T-helper 2 cell (primary cell): Measurements from ENCODE around the gene ELMO1.
"Not testable (repeated sequence)": the region's sequence is repeated elsewhere in the genome, so short reads cannot be mapped to it uniquely, and the experiment has no call there.

ENCODE experiments used
- DNase-seq, 5 experiments: peaks; one replicate each; pipeline versions ENCODE4 v3.0.0 to v3.0.0-alpha.2; 2012 to 2022

ELMO1 gene

DNA sequence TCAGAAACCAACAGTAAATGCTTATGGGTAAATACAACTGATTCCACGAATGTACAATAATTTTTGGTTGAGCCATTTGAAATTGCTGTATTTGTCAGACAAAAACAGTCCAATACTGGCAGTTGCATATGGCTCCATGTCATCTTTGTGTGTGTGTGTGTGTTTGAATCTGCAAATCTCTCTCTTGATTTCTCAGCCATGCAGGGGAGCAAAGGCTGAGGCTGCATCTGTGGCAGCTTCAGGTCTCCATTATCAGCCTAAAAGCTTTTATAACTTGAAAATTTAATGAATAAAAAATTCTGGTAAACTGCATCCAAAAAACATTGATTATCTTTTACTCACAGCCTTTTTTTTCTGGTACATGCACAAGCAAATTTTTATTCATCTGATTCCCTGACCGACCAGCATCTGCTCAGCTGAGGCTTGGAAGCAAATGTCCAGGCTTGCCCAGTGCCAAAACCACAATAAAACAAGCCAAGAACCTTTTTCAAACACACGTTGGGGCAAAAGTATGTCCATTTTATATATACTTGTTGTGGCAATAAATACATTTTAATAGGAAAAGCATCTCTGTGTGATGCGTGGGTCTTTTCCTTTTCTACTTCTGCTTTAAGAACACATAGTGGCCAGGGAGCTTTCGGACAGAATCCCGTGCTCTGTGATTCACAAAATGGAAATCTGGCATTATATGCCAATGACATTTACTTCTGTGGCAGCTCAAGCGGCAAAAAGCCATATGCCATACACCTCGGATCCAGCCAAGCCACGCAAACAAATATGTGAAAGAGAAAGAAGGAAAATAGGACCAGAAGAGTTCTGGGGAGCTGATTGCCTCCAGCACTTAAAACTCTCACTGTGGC, 448.8 kb downstream of the ELMO1 start:
- no peak for DNase-seq

DNA sequence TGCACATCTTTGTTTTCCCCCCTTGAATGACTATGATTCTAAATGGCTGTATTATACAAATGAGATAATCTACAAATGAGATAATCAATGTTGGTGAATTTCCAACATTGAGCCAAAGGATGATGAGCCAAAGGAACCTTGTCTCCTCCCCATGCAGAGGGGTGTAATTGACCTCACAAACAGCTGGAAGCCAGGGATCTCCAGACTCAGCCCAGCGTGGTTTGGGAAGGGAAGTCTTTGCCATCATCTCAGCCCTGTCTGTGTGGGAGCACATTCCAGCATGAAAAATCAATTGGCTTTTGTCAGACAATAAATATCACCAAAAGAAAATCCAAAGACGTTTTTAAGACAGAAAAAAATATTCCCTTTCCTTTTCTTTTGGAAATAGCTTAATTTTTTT, 452.9 kb downstream of the ELMO1 start:
- no peak for DNase-seq

DNA sequence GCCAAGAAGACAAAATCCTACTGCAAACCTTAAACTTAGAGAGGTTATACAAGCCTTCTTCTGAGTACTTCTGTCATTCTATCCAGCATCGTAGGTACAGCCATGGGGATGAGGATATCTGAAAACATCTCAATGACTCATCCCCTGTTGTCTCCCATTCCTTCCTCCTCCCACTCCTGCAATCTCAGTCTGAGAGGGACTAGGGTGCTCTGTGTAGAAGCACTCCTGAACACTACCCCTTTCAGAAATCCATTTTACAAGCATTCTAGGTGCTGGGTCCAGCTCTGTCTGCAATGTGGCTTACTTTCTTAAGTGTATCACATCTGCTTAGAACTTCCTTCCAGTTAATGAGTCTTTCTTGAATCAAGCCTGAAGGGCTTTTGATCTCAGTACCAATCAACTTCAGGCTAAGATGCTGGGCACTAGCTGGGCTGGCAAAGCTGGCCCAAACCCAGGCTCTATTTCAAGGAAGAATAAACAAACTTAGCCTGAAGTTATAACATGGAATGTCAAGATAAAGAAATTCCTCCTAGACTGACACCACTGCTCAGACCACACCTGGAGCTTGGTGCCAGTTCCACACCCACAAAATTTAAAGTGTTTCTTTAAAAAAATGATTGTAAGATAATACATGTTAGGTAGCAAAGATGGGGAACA, 454.1 kb downstream of the ELMO1 start:
- no peak for DNase-seq

DNA sequence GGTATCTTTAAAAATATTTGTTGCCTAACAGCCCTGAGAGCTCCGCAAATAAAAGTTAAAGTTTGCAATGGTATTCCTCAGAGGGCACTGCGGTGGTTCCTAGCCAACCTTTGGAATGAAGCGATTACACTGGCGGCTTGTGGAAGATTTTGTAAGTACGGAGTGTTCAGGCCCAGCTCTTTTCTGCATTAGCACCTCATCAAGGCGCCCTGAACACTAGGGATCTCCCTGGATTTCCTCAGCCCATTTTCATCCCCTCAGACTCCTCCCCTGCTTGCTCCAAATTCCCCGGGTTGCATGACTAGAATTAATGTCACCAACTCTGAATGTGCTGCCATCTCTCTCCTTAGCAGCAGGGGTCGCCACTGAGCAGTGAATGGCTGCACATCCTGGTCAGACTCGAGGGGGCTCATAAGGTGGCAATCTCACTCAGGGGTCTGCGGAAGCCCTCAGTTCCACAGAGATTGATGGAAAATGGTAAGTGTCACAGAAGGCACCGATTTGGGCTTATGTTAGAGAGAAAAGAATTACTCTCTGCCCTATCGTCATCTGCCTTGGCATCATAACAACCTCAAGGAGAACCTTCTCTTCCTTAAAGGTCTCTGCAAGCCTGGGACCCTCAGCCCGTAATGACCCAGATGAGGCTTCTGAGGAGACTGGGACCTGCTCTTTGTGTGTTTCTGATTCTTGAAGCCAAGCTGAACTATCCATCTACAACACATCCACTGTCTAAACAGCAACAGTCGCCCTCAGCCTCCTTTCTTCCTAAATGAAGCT, 461.5 kb downstream of the ELMO1 start:
- DNase-seq = peak; percentile 19 to 46 (median 35)

DNA sequence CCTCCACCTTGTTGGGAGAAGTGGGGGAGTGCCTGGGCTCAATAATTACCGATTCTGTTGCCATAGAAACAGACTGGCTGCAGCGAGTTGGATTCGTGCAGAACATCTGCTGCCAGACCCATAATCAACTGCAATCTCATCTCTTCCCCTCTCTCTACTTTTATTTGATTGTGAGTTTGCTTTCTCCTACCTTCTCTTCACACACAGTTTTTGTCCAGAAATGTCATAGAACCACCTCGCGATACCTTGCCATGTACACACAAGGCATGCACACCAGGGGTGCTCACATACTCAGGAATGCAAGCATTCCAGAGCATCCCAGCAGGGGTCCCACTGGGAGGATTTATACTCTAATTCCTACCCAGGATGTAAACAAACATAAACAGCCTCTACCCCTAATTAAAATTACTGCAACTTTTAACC, 462.1 kb downstream of the ELMO1 start:
- no peak for DNase-seq

DNA sequence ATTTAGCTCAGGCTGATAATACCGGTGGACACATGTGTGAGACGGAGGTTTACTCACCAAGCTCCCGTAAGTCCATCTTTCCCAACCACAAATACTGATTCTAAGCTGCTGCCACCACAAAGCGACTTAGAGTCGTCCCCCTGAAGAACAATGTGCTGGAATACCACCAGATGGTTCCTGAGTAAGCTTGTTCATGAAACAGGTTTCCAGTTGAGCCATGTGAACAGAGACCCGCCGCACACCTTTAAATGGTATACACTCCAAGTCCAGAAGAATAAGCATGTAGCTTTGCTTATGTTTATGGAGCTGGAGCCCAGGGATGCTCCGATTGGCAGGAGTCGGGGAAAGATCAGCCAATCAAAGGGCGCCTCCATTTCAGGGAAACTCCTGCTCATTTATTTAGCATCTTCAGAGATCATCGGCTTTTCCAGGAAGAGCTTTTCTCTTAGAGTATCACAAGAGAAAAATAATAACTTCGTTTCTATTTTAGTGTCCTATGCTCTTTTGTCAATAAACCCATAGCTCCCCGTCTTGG, 462.7 kb downstream of the ELMO1 start:
- no peak for DNase-seq

DNA sequence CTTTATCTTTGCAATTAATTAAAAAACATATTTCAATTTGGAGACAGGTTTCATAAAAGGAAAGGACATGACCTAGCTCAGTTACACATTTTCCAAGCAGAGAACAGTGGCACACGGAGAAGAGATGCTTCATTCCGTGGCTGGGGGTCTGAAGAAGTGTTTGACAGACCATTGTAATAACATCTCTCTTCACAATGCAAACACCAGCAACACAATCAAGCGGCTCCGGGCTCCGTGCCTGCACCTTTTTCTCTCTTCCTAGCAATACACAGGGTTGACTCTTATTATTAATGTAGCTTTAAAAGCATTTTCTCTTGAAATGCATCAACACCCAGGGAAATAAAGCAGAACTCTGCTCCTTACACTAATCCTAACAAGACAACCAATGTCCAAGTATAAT, 463.3 kb downstream of the ELMO1 start:
- DNase-seq = no peak

DNA sequence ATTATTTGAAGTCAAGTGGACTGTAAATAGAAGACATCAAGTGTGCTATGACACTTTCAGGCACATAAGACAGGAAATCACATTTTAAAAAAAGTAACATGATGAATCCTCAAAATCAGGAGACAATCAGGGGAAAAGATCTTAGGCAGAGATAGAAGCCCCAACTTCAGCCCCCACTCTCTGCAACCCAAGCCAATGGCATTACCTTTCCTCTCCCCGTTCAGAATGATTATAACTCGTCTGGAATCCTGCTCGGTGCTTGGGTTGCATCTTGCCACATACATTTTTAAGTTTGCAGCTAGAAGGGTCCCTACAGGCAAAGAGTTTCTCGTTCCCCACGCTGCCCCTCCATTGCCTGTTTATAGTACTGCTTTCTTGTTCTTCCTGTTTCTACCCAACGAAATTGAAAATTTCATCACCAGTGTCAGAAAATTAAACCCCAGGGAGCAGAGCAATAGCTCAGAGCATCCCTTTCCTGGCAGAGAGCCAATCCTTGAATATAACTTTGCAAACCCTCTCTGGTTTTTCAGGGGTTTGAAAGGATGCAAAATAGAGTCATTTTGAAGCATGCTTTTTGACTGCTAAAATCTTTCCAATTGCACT, 463.9 kb downstream of the ELMO1 start:
- DNase-seq = no peak

DNA sequence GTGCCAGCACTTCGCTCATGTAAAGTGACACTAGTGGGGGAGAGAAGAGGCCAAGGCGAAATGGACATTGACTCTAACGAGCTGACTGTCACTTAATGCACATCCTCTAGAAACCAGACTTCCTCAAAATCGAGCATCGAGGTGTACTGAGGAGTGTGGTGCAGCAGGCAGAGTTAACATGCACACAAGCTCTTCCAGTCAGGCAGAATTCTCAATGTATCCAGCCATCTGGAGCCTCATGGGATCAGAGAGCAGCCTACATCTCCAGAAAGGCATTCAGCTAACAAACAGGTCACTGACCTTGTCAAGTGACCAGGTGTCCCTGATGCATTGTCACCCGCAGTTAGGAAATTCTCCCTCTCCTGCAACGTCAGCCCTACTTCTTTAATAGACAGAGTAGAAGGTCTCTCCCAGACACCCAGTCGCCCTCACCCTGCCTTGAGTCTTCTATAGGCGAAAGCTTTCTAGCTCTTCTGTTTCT, 464.6 kb downstream of the ELMO1 start:
- DNase-seq = no peak

DNA sequence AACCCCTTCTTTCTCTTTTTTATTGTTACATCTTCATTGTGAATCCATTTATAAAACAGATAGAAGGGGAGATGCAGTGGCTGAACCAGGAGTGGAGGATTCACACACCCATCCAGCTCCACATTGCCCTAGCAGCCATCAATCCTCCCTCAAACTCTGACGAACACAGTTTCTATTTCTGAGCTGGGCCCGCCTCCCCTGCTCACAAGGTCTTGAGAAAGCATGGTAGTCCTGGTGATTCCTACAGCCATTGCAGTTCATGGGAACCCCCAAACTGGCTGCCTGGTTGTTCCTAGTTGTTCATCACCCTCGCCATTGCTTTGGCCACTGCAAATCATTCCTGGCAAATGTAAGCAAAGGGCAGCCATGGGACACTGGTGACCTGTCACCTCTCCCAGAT, 465.9 kb downstream of the ELMO1 start:
- DNase-seq = no peak

DNA sequence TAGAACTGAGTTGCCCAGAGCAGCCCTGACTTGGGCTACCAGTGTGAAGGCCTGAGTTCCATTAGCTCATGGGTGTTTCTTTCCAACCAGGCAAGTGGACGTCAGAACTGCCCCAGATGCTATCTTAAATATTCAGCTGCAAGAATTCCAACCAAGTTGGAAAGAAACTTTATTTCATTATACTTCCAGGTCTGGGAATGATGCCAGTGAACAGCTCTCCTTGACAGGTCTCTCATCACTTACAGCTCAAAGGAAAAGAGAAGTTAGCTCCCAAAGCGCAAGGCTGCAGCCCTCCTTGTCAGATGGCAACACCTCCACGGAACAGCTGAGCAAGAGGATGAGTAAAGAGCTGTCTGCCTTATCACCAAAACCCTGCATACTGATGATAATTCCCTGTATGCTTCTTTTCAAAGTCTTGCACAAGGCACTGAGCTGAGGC, 468.8 kb downstream of the ELMO1 start:
- DNase-seq = no peak

DNA sequence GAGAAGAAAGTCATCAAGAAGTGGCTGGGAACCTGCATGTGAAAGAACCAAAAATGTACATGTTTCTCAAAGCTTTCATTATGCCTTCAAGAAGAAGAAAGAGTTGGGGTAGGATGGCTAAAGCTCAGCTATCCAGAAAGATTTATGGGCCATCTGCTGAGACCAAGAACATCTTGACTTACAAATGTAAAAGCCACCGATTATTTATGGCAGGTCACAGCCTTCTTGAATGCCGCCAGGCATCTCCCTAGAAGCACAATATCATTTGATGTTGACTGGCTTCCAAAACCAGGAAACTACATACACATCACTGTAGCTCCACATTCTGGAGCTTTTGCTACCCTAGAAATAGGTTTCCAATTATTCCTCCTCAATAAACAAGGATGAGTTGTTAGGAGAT, 470.2 kb downstream of the ELMO1 start:
- DNase-seq = no peak

DNA sequence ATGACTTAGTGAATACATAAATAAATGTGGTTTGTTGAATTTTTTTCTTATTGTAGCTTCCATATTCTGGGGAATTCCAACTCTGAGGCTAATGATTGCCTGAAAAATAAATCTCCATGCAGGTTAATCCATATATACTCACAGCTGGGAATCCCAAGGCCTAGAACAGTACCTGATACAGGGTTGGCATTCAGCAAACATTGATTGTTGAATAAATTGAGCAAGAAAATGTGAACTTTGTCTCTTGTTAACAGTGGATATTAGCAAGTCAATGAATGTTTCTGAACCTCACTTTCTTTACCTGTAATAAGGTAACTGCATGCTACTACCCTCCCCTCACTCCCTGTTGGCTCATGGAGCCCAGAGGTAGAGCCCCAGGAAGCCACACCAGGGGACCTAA, 470.8 kb downstream of the ELMO1 start:
- no peak for DNase-seq

DNA sequence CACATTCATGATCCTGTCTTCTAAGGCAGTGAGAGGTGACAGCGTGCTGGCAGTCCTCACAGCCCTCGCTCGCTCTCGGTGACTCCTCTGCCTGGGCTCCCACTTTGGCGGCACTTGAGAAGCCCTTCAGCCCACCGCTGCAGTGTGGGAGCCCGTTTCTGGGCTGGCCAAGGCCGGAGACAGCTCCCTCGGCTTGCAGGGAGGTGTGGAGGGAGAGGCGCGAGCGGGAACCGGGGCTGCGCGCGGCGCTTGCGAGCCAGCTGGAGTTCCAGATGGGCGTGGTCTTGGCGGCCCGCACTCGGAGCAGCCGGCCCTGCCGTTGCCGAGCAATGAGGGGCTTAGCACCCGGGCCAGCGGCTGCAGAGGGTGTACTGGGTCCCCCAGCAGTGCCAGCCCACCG, 475.1 kb downstream of the ELMO1 start:
- not testable (repeated sequence) for DNase-seq

DNA sequence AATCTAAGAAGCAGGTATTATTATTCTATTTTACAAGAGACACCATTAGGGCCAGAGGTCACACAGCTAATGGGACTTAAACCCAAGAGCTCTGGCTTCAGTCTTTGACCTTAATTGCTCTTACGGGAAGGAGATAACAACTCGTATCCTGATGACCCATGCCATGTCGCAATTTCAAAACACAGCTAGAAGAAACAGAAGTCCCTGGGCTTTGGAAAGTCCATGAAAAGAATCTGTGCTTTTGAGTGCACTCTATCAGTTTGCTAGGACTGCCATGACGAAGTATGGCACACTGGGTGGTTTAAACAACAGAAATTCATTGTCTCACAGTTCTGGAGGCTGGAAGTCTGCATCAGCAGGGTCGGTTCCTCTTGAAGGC, 476.5 kb downstream of the ELMO1 start:
- no peak for DNase-seq

DNA sequence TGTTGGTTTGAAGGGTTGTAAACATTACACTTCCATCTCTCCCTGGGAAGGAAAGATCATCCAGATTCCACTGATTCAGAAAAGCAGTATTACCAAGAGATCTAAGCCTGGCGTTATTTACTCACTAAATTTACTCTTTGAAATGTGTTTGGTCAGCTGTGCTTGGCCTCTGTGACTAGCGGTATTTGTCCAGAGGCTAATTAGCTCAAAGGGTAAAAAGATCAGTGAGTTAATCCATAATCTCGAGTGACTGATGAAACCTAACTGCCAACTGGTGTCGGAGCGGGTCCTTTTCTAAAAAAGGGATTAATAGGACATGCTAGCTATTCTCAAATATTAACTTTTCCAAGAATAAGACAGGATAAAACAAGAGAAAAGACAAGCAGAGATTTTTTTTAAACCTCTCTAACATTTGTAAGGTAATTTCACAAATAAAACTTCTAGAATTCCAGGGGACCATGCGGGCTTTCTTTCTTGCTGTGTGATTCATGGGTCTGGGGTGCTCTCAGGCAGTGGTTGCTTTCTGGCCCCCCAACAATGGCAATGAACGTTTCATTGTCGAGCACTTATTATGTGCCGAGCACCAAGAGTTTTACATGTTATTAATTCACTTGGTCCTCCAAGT, 477.0 kb downstream of the ELMO1 start:
- DNase-seq = no peak

DNA sequence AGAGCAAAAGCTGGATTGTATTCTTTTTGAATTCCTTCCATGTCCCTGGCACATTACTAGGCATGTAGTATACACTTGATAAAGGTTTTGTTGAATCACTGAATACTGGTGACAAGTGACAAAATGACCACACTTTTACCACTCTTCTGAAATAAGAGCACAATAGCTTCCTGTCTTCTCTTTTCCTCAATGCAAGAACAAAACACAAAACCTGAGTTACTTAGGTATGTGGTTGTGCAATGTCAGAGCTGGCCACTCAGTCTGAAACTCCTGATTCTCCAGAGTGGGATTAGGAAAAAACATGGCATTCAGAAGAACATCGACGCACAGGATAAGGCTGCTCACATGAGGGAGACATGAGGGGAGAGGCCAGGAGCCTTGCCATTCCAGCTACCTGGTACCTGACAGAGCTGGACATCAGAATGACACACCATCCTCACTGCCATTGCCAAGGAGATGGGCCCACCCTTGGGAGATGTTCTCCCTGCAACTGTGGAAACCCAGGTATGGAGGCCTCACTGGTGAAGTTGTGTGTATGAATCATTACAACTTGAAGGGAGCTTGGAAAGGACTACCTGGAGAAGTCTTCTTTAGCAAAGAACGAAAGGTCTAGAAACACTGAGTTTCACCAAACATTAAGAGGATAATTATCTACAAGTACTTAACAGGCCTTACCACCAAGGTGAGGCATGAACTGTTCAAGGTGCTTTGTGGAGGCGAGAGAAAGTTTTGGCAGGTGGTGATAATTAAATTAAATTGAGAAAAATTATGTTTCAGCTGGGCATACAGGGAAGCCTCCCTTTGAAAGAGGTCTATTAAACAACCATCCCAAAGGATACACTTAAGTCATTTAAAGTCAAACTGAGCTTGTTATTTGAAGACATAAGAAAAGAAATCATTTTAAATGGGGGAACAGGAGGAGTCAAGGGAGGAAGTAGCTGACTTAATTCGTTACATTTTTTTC, 477.8 kb downstream of the ELMO1 start:
- DNase-seq = peak in 1 of 5 experiments; percentile 19

DNA sequence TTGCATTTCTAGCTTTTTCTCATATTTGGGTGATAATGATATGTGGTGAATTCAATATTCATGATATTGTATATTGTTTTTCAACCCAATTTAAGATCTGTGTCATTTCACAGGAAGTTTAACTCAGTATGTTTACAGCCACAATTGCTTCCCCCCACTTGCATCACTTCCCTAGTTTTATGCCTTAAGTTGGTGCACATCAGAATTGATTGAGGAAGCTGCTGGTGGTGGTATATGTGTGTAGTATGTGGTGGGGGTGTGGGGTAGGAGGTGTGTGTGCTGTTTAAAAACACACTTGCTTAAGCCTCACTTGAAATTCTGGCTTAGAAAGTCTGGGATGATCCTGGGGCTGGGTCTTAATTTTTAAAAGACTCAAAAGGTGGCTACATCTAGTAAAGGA, 479.3 kb downstream of the ELMO1 start:
- DNase-seq = peak in 2 of 5 experiments; percentile 38 to 66

DNA sequence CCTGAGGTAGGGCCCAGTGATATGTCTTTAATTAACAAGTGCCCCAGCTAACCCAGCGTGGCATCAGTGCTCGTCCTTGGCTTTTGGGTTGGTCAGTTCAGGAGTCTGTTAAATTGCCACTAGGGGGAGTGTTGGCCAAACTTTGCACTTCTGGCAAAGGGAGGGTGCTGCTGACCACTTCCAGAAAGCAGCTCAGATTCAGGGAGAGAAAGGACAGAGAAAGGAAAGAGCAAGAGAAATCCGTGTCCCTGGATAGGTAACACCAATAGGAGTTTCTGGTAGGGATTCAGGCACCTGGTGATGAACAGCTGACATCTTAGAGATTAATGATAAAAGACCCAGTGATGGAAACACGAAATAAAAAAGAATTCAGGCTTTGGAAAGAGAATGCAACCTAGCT, 481.3 kb downstream of the ELMO1 start:
- DNase-seq = no peak

DNA sequence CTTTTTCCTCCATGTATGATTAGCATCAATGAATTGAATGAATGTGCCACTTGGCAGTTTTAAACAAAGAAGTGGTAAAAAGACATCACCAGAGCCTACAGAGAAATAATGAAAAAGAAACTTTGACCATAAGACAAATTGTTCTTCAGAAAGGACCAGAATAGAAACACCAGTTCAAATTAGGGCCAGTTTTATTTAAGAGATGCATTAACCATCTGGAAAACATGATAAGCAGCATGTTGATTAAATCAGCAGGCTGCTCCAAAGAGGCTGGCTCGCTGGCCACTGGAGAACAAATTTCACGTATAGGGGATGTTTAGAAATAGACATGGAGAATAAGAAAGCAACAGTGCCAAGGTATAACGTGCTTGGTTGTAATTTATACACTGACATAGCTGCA, 482.0 kb downstream of the ELMO1 start:
- no peak for DNase-seq

DNA sequence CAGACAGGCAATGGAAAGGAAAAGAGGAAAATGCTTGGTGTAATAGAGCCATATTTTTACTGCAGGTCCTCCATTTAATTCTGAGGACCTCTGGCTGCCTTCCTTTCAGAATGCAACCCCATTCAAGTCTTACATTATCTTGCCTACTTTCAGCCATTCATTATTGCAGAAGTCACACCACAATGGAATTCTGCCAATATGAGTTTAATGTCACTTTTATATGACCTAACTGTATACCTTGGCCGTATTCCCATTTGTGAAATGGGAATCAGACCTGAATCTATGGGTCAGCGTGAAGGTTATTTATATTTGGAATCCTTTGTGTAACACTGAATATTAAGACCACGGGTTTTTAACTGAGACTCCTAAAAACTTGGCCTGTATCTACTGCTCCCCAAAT, 482.6 kb downstream of the ELMO1 start:
- DNase-seq = no peak
